ENCODE data around the gene EPHX1. TPM values are rescaled to one million over a fixed set of nuclear protein-coding genes. Genes with fewer than 3 reads are reported as not detected.

EPHX1 gene
- total RNA-seq, 2 donors from 2014 or later, result 151 to 232 TPM

- Histone ChIP-seq H3K36me3 (no peaks in the 10 kb centered on the region), H3K4me3 (peak overlapping the region in 1 of 2 donors; percentile 78), H3K27ac (peak overlapping the region; percentile 94 to 95), H3K9me3 (no peaks in the 10 kb centered on the region), H3K4me1 (replicated peaks) (peaks cover 20% of the 10 kb centered on the region), H3K27me3 (replicated peaks; ENCODE audit: insufficient read depth) (no peaks in the 10 kb centered on the region)
- intact Hi-C loops (cut with DNase I), result loop anchor here (5.0 kb wide), 1 partner anchor 68 kb away; the partner anchor contains the start of gene EPHX1
- peak; percentile 44 for DNase-seq (ENCODE audit: low spot score)
- no peak for TF ChIP-seq CTCF (IDR thresholded peaks at IDR 0.05)
- no peak for TF ChIP-seq POLR2A (IDR thresholded peaks at IDR 0.05)
- TF ChIP-seq POLR2AphosphoS5 (IDR thresholded peaks at IDR 0.05), result no peak
- 28% methylated on average over 2 of the region's 2 CpGs for WGBS
Observed at GRCh38 chr1:225880222-225880588, 70.3 kb downstream of the EPHX1 start.

- TF ChIP-seq POLR2AphosphoS5 (IDR thresholded peaks at IDR 0.05), result no peak
- peak in 1 of 4 experiments; percentile 8 for TF ChIP-seq CTCF (IDR thresholded peaks at IDR 0.05)
- Histone ChIP-seq H3K27me3 (replicated peaks; ENCODE audit: insufficient read depth) (no peaks in the 10 kb centered on the region), H3K36me3 (no peaks in the 10 kb centered on the region), H3K4me1 (replicated peaks) (peaks cover 20% of the 10 kb centered on the region), H3K27ac (peak overlapping the region; percentile 94 to 95), H3K9me3 (no peaks in the 10 kb centered on the region), H3K4me3 (peak overlapping the region; percentile 78 to 86)
- DNase-seq (ENCODE audit: low spot score), result no peak
- intact Hi-C loops (cut with DNase I), result loop anchor here (5.0 kb wide), 1 partner anchor 68 kb away; the partner anchor contains the start of gene EPHX1
- WGBS, result 46% methylated on average over 5 of the region's 5 CpGs
Observed at GRCh38 chr1:225880636-225881035, 70.7 kb downstream of the EPHX1 start.

- TF ChIP-seq CTCF (IDR thresholded peaks at IDR 0.05) (no peak), POLR2A (IDR thresholded peaks at IDR 0.05) (no peak), POLR2AphosphoS5 (IDR thresholded peaks at IDR 0.05) (no peak)
- H3K4me1 ChIP-seq (replicated peaks), result peaks cover 20% of the 10 kb centered on the region
- 4% methylated on average over 25 of the region's 25 CpGs for WGBS
- no peaks in the 10 kb centered on the region for H3K9me3 ChIP-seq
- no peaks in the 10 kb centered on the region for H3K36me3 ChIP-seq
- intact Hi-C loops (cut with DNase I), result loop anchor here (5.0 kb wide), 1 partner anchor 69 kb away; the partner anchor contains the start of gene EPHX1
- peak overlapping the region; percentile 94 to 95 for H3K27ac ChIP-seq
- H3K4me3 ChIP-seq, result peak overlapping the region; percentile 78 to 86
- peak; percentile 37 for DNase-seq (ENCODE audit: low spot score)
- H3K27me3 ChIP-seq (replicated peaks; ENCODE audit: insufficient read depth), result no peaks in the 10 kb centered on the region
Observed at GRCh38 chr1:225881081-225881958, 71.4 kb downstream of the EPHX1 start.

DNA sequence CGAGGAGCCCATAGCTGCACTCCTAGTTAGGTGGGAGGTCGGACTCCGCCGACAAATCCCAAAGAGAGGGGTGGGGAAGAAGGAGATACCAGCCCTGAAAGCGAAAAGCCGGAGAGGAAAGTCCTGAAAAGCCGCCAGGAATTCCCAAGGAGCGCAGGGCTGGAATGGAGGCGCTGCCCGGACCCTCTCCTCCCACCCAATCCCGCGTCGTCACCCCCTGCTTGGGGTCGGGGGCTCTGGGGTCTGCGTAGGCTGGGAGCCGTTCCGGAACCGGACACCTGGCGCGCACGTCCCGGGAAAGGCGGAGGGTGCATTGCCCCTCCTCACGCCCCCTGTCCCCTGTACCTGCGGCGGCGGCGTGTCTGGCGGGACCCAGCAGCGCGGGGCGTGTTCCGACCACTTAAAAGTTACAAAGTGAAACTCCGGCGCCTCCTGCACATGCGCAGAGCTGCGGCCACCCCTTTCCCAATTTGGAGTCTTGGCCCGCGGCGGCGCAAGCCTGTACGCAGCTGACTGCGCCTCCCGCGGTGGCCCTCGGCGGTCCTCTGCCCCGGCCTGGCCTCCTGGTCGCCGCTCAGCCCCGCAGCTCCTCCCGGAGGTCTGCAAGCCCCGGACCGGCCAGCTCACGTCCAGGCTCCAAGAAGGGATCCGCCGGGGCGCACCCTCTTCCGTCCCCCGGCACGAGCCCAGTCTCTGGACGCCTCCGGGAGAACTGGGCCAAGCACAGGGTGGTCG is 72.2 kb downstream of the EPHX1 start, which contains the start of gene TMEM63A:
TMEM63A (minus strand) TSS at position 422 of the 735 bp plus-strand sequence. CDS start 4,800 bp downstream, outside the sequence.
- Histone ChIP-seq H3K4me3 (peak within 1 kb of the TSS; percentile 78 to 86), H3K27ac (peak within 1 kb of the TSS; percentile 94 to 95), H3K9me3 (no peaks in the 10 kb centered on the region), H3K4me1 (replicated peaks) (peaks cover 20% of the 10 kb centered on the region), H3K36me3 (no peaks in the 10 kb centered on the region), H3K27me3 (replicated peaks; ENCODE audit: insufficient read depth) (no peaks in the 10 kb centered on the region)
- 0% methylated on average over 55 of the region's 64 CpGs for WGBS
- DNase-seq (ENCODE audit: low spot score), result peak; percentile 91
- TF ChIP-seq POLR2A (IDR thresholded peaks at IDR 0.05), result peak; percentile 90
- TF ChIP-seq CTCF (IDR thresholded peaks at IDR 0.05), result peak in 3 of 4 experiments; percentile 39 to 63 (median 53)
- TF ChIP-seq POLR2AphosphoS5 (IDR thresholded peaks at IDR 0.05), result peak; percentile 92
- intact Hi-C loops (cut with DNase I), result loop anchor here (5.0 kb wide), 1 partner anchor 70 kb away; the partner anchor contains the start of gene EPHX1
